NCI-H510A treated with DMSO at 0.1 percent for 48 hours (cell line): ENCODE data around the gene C2CD2.
"Not testable (repeated sequence)": the region's sequence is repeated elsewhere in the genome, so short reads cannot be mapped to it uniquely, and the experiment has no call there.

Source experiments
- DNase-seq: peaks from one replicate; lab custom pipeline; 2025; lab: John Stamatoyannopoulos, UW

The C2CD2 gene

DNA sequence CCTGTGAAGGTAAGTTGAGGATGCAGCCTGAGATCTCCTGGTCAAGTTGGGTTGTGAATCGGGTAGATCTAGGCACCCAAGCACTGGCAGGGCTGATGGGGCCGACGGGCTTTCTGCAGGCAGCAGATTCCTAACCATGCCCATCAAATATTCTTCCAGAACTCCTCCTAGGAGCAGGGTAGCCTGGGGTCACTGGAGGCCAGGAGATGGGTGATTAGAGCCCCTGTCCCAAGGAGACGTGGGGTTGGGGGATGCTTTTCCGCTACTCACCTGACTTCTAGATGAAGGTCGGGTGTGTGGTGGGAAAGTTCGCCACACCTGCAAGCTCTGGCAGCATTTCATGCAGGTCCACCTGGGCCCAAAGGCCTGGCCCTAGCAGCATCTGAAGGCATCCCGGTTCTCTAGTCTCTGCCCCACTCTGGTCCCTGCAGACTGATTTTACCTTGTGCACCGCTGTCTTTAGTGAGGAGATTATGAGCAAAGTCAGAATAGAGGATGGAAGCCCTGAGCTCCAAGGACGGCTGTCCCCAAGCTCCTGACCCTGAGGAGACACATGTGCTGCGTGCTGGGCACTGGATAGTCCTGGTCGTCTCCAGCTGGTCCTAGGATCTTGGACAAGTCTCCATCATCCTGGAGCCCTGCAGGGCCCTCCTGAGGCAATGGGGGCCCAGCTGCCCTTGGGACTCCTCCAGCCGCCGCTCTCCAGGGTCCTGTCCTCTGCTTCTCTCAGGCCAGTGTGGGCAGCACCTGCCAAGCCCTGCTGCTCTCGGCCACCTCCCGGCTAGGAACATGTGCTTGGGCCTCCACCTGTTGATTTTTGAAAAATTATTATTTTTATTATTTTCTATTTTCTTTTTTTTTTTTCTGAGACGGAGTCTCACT lies 21.8 kb upstream of the C2CD2 start:
- no peak for DNase-seq

DNA sequence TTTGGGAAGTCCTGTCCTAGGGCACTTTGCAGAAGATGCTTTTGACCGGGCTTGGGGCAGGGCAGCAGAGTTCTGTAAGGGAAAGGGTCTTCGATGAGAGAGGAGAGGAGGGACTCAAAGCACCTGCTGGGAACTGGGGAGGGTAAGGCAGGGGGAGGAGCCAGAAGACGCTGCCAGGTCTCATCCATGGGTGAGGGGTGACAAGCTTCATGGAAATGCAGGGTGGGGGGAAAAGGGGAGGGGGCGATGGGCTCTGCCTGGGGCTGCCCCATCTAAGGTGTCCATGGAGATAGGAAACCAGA lies 20.9 kb upstream of the C2CD2 start:
- DNase-seq = no peak

DNA sequence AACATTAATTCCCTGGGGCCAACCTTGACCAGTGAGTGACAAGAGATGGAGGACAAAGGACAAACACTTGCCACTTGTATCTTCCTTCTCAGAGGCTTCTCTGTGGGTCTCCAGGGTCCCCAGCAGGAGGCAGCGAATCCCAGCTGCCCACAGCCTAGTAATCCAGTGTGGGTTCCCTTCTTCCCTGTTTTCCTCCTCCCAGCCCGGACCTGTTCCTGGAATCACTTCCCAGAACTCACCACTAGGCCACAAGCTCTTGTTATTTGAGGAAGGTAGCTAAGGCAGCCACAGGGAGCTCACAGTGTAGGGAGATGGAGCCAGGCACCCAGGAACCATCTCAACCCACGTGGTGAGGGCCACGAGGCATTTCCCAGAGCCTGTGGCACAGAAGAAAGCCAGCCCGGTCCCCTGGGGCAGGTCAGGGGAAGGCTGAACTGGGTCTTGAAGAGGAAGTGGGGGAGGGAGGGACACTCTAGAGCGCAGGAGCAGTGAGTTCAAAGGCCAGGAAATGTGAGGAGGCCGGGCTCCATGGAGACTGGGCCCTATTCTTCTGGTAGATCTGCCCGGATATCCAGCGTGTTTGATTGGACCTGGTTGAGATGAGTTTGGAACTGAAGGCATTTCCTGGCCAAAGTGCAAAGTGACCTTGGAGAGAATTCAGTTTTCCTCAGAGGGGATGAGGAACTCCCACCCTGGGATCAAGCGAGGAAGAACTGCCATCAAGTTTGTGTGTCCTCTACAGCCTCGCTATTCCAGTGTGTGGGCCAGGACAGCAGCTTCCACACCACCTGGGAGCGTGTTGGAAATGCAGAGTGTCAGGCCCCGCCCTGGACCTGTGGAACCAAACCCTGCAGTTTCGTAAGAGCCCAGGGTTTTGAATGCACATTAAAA lies 20.3 kb upstream of the C2CD2 start:
- DNase-seq = peak; percentile 5

DNA sequence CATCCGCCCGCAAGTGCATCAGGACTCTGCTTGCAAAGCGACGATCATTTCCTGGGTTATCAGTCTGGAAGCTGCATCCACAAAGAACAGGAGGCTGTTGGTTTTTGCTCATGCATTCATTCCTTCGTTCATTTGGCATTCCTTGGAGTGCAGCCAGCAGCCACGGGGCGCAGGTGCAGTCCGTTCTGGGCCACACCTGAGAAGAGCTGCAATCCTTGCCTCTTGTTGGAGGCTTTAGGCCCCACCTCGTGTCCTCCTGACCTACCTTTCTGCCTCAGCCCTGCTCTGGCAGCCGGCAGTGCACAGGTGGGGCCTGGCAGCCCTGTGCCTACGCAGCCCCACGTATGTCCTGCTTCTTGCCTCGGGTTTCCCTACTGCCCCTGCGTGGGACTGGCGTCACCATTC lies 19.6 kb upstream of the C2CD2 start:
- DNase-seq = no peak

DNA sequence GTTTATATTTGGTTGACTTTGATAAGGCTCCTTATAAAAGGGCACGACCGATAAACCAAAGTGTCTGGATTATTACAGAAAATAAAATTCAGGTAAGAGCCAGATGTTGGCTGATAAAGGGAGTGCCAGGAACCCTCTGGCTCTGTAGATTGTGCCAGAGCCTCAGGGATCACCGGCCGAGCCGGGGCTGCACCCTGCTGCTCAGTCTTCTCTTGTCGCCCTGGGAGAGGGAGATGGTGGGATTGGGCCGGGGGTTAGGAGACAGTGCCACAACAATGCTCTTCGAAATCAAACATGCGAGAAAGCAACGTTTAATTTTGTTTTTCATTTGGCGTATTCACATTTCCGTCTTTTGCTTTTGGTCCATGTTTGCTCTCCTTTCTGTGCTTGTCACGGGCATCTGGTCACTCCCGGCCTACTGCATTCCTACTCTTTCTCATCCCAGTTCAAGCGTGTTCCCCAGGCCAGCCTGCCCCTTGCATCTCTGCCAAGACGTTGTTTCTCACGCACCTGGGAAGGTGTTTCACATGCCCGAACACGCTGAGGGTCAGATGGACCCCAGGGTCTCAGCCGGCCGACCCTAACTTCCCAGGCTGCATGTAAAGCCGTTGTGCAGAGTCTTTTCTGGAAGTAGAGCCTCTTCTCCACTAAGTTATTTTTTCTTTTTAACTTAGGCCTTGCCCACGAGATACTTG lies 18.8 kb upstream of the C2CD2 start:
- no peak for DNase-seq

DNA sequence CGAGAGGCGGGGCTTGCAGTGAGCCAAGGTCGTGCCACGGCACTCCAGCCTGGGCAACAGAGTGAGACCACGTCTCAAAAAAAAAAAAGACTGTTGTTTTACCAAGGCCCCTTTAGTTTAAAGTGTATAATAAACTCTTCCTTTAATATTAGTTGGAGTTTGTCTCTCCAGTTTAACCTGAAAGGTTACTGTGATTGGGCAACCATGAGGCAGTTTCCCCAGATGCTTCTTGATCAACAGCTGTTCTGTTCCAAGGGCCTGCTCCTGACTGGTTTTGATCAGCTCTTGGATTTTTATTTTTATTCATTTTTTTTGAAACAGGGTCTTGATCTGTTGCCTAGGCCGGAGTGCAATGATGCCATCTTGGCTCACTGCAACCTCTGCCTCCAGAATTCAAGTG lies 18.1 kb upstream of the C2CD2 start:
- DNase-seq = no peak

DNA sequence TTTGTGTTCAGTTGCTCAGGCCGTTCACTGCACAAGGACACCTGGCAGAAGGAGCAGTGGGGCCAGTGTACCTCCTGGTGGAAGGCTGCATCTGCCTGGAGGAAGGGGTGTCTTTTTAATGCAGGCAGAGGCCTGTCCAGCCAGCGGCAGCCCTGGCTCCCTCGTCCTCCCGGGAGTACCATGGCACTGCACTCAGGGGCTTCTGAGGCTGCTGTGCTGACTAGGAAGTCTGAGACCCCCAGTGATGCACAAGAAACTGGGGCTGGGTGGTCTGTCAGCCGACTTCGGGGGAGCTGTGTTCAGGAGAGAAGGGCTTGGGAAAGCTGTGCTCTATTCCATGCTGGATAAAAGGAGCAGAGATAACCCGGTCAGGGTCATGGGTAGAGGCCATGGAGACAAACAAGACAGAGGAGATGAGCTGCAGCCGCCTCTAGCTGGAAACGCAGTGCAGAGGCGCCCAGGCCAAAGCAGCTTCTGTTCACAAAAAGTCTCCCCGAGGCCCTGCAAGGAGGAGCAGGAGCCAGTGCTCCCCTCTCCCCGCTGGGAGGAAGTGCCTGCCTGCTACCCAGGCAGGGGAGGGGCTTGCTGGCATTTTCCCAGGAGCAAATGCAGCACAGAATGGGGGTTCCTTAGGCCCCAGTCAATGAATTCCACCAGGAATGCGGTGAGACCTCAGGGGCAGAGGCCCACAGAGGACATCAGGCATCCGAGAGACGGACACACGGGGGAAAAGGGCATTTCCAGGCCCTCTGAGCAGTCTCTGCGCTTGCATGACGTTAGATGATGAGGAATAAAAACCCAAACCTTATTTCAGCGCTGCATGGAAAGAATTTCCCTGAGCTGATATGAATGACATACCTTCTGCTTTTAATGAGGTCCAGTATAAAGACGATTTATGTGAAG lies 17.2 kb upstream of the C2CD2 start:
- DNase-seq = no peak

DNA sequence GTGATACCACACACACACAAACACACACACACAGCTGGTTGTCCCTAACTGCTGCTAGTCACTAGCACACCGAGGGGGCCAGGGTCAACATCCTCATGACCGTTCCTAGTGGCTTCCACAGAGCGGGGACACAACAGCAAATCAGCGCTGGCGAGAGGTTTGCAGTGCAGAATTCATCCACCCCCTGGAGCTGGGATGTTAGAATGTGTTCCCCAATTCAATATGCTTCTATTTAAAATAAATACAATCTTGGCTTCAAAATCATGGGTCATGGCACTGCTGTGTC lies 16.2 kb upstream of the C2CD2 start:
- no peak for DNase-seq

DNA sequence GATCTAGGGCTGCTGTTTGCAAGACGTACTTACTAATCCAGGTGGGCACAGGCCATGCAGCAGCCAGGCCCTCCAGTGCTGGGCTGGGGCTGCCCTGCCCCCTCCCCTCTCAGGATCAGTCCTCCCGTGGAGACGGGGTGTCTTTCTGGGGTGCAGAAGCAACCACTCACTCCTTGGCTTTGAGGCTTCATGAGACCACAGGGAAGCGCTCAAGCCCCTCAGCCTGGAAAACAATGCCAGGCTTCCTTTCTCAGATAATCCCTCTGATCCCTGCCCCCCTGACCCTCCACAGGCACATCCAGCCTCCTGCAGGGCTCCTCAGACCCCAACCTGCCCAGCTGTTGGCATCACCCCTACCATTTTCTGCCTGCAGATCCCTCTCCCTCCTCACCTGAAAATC lies 13.9 kb upstream of the C2CD2 start:
- no peak for DNase-seq

DNA sequence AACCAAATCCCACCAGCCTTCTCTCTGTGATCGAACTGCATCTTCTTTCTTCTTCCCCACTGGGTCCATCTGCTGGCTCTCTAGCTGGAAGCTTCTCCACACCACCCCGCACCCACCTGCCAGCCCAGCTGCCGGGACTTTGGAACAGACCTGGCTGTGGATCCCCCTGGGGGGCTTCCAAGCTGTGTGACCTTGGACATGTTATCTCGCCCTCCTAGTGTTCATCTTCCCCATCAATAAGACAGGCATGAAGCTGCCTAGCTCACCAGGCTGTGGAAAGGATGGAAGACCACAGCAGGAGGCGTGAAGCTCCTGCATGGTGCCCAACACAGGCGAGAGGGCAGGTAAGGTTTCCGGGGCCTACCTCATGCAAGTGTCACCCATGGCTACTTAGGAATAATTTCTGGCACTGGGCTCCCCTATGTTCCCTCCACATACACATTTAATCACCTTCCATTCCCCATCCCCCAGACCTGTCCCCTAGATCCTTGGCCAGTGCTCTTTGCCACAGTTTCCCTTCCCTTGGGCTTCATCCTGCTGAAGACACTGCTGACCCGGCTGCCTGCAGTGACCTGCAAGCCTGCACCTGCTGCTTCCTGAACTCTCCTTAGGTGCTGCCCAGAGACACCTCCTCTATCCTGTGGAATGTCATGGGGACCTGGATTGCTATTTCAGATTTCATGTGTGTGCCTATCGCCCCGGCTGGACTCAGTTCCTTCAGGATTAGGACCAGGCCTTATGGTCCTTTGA lies 13.2 kb upstream of the C2CD2 start:
- no peak for DNase-seq

DNA sequence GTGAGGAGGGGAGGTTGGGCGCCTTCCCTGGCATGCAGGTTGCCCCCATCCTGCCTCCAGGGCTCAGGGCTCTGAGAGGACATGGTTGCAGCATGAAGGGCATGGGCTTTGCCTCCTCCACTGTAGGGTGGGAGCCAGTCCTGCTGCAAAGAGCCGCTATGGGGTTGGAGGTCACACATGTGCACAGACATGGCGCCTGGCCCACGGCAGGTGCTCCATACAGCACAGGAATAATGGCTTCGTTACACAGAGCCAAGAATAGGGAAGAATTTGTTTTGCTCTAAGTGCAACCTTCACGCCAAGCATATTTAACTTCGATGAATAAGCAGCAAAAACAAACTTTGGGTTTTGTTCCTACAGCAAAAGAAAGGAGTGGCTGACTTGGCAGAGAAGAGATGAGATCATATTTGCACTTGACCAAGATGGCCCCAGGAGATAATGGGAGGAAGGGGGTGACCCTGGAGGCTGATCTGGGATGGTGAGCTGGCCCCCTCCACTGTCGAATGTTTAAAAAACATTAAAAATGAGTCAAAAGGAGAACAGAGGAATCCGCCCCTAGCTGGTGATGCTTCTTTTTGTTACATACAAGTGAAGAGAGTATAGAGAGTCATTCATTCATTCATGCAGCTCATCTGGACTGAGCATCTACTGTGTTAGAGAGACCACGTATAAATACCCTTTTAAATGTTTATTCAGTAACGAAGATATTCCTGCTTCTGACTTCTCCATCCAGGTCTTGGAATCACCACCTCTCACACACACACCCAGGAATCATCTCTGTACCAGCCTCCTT lies 12.4 kb upstream of the C2CD2 start:
- DNase-seq = no peak

DNA sequence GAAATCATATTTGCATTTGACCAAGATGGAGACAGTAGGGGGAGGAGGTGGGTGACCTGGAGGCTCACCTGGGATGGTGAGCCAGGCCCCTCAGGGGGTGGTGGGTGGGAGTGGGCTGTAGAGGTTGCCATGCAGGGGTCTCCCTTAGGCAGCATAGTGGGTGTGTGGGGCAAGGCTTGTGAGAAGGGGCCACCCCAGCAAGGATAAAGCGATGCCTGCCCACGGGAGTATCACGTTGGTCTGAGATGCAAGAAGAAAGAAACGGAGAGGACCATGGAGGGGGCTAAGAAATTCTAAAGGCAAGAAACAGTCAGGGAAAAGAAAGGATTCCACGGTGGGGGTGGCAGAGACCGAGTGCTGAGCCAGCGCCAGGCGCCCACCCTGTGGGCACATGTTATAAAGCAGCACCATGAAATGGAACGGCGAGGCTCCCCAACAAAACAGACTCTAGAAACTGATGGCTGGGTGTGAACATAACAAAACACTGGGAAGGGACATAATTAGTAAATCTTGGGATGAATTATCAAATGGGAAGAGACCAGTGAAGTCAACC lies 11.7 kb upstream of the C2CD2 start:
- DNase-seq = no peak

DNA sequence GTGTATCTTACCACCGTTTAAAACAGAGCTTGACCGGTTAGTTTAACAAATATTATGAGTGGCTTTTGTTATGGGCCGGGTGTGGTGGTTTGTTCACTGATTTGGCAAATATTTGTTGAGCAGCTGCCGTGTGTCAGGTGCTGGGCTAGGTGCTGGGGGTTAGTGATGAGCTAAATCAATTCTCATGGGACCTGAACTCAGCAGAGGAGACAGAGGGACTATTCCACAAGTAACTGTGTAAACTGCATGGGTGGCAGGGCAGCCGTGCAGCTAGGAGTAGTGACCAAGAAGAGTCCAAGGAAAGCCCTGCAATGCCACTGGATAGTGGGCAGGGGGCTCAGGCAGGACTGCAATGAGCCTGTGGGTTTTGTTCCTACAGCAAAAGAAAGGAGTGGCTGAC lies 11.2 kb upstream of the C2CD2 start:
- no peak for DNase-seq

DNA sequence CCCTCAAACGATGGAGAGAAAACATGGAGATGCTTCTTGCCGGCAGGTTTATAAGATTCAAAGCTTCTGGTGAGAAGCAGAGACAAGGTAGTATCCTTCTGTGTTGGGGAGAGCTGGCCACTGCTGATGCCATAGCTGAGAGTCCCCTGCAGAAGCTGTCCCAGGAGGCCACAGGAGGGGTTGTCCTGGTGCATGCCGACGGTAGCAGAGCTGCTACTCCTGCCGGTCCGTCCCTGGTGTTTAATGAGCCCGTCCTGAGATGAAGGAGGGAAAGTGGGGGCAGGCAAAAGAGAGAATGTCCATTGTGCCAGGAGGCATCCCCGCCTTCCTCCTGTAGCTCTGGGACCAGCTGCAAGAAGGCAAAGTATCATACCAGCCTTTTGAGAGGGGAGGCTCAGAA lies 10.4 kb upstream of the C2CD2 start:
- no peak for DNase-seq

DNA sequence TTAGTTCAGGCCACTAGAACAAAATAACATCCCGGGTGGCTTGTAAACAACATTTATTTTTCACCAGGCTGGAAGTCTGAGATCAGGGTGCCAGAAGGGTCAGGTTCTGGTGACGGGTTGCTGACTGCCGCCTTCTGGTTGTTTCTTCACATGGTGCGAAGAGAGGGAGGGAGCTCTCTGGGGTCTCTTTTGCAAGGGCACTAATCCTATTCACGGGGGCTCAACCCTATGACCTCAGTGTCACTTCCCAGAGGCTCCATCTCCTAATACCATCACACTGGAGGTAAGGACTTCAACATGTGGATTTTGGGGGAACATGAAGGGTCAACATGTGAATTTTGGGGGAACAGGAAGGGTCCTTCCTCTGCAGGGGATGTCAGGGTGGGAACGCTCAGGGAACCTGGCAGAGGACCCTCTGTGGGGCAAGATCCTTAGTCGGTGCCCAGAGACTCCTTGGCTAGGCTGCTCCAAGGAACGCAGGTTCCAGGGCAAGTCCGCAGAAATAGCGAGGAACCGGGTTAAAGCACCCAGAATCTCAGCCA lies 8.7 kb upstream of the C2CD2 start:
- DNase-seq = no peak

DNA sequence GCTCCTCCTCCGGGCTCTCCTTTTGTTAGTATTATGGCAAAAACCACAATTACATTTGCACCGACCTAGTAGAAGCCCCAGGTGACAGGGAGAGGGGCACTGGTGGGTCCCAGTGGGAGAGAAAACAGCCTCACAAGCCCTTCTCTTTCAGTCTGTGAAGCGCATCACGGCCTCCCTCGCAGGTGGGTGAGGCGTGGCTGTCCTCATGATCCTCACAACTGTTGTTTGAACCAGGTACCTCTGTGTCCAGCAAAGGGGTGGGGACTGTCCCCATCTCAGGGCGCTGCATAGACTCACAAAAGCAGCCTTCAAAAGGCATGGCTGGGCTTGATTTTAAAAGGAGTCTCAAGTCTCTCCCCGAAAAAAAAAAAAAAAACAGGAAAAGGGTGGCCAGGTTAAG lies 7.9 kb upstream of the C2CD2 start:
- no peak for DNase-seq

DNA sequence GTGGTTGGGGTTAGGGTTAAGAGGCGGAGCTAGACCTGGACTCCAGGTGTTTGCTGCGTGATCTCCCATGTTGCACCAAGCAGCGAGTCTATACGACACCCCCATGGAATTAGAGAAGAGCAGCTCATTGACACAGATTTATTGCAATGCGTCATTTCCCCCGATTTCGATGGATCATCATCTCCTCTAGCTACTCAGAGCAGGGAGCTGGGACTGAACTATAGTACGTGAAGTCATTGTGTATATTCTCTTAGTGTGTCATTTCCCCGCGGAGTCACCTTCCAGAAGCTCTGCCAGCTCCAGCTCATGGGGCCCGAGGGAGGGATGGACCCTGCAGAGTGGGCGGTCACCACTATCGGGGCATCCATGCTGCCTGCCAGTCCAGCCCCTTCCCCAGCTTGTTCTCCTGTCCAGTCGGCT lies 7.5 kb upstream of the C2CD2 start:
- no peak for DNase-seq

DNA sequence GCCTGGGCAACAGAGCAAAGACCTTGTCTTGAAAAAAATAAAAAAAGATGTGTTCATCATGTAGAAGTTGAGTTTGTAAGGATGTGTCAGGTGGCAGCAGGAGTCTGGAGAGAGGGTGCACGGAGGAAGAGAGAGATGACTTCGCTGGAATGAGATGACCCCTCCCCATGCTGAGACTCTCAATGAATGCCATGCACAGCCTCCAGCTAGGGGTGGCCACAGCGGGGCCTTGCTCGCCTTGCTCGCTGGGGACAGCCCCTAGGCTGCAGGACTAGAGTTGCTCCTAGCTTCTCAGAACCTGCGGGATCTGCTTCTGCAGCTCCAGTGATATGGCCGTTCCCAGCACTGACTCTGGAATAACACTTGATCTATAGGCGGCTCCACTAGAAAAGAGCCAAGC lies 6.6 kb upstream of the C2CD2 start:
- no peak for DNase-seq

DNA sequence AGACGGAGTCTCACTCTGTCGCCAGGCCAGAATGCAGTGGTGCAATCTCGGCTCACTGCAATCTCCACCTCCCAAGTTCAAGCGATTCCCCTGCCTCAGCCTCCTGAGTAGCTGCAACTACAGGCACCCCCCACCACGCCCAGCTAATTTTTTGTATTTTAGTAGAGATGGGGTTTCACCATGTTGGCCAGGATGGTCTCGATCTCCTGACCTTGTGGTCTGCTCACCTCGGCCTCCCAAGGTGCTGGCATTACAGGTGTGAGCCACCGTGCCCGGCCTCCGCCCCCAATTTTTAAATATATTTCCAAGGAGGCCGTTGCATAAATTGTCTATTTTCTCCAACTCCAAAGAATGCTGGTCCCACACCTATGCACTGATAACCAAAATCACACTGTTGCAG lies 5.9 kb upstream of the C2CD2 start:
- not testable (repeated sequence) for DNase-seq
